B cell (primary cell): ENCODE measurements around the gene UNC119B. TPM values are rescaled to one million over a fixed set of nuclear protein-coding genes. Genes with fewer than 3 reads are reported as not detected.

ENCODE experiments used
- ATAC-seq: fragments of 200-7000 bp; cut with Tn5 transposase; one replicate; pipeline ENCODE4 v1.10.0; 2021; ENCODE audit warnings: low read depth, mild to moderate bottlenecking, moderate number of reproducible peaks, moderate library complexity
- CTCF ChIA-PET: fragments of 350-600 bp; sonication (Branson Sonifier 250); formaldehyde crosslinking; loops from one replicate; lab custom pipeline; 2021; ENCODE audit warnings: antibody characterized with exemption, inconsistent platforms; lab: Charles Lee
- POLR2A ChIA-PET: fragments of 350-600 bp; sonication (Branson Sonifier 250); formaldehyde crosslinking; loops from one replicate; lab custom pipeline; 2021; ENCODE audit warnings: antibody characterized with exemption; lab: Charles Lee
- DNase-seq: peaks from one replicate; pipeline ENCODE4 v3.0.0; 2013
- H2AFZ ChIP-seq: 2 replicates; pipeline ENCODE4 v1.6.1; 2012; ENCODE audit warnings: mild to moderate bottlenecking, low read depth, low read length; ENCODE audit not compliant: insufficient read depth, poor library complexity, severe bottlenecking
- H3K27ac ChIP-seq, 2 donors: 1 replicate in 1 of 2; 2 replicates in 1 of 2; pipeline ENCODE4 v1.5.1; 2012 to 2013; ENCODE audit warnings: low read length in 2 of 2, mild to moderate bottlenecking in 2 of 2, moderate library complexity in 1 of 2
- H3K27me3 ChIP-seq, 4 experiments: fragments of 200-600 bp in 1 of 4; sonication (generic) in 1 of 4; replicated peaks in 1 of 4; 1 replicate in 2 of 4; 2 replicates in 2 of 4; pipeline versions ENCODE4 v1.6.1 to v1.7.0; 2013 to 2016; ENCODE audit warnings: low read length in 3 of 4, mild to moderate bottlenecking in 2 of 4, mixed read lengths in 1 of 4, moderate library complexity in 1 of 4; ENCODE audit not compliant: insufficient read depth in 4 of 4, control insufficient read depth in 3 of 4; ENCODE audit errors: control extremely low read depth in 1 of 4
- H3K36me3 ChIP-seq, 2 experiments: replicated peaks in 1 of 2; 1 replicate in 1 of 2; 2 replicates in 1 of 2; pipeline versions ENCODE4 v1.6.1 to v1.7.1; 2013; ENCODE audit warnings: low read length in 1 of 2; ENCODE audit not compliant: insufficient read depth in 2 of 2, control insufficient read depth in 1 of 2; ENCODE audit errors: control extremely low read depth in 1 of 2, extremely low read depth in 1 of 2
- H3K4me1 ChIP-seq, 2 donors: fragments of 200-600 bp in 1 of 2; sonication (generic) in 1 of 2; 1 replicate in 1 of 2; 2 replicates in 1 of 2; pipeline versions ENCODE4 v1.5.1 to v1.6.1; 2013 to 2017; ENCODE audit warnings: low read length in 2 of 2; ENCODE audit not compliant: control insufficient read depth in 2 of 2, insufficient read depth in 2 of 2
- H3K4me2 ChIP-seq: replicated peaks from 2 replicates; pipeline ENCODE3; 2012; ENCODE audit warnings: mild to moderate bottlenecking, low read depth, low read length; ENCODE audit not compliant: poor library complexity, severe bottlenecking
- H3K4me3 ChIP-seq, 5 experiments: fragments of 200-600 bp in 1 of 5; sonication (generic) in 1 of 5; 1 replicate in 3 of 5; 2 replicates in 2 of 5; pipeline versions ENCODE4 v1.5.1 to v1.7.0; 2011 to 2016; ENCODE audit warnings: low read length in 4 of 5, mild to moderate bottlenecking in 4 of 5, low read depth in 2 of 5, control low read depth in 1 of 5, moderate library complexity in 1 of 5; ENCODE audit not compliant: insufficient read depth in 1 of 5; ENCODE audit errors: control extremely low read depth in 1 of 5, extremely low read depth in 1 of 5
- H3K79me2 ChIP-seq: fragments of 200-600 bp; sonication (generic); one replicate; pipeline ENCODE4 v1.6.0; 2016; ENCODE audit warnings: low read length; ENCODE audit not compliant: control insufficient read depth, insufficient read depth
- H3K9ac ChIP-seq: fragments of 200-600 bp; sonication (generic); 2 replicates; pipeline ENCODE4 v1.6.1; 2017; ENCODE audit warnings: mild to moderate bottlenecking, low read length, moderate library complexity
- H3K9me3 ChIP-seq, 3 donors: one replicate each; pipeline versions ENCODE4 v1.6.1 to v1.7.1; 2013; ENCODE audit warnings: low read length in 2 of 3; ENCODE audit not compliant: control insufficient read depth in 2 of 3, insufficient read depth in 1 of 3; ENCODE audit errors: control extremely low read depth in 1 of 3
- H4K20me1 ChIP-seq: 2 replicates; pipeline ENCODE4 v1.6.0; 2012; ENCODE audit warnings: mild to moderate bottlenecking, low read length; ENCODE audit not compliant: insufficient read depth, control insufficient read depth, poor library complexity, severe bottlenecking
- H3K27ac Mint-ChIP-seq: one replicate; pipeline ENCODE4 v1.8.0; 2021; ENCODE audit warnings: mixed read lengths
- H3K27me3 Mint-ChIP-seq: one replicate; pipeline ENCODE4 v1.8.0; 2021; ENCODE audit warnings: mixed read lengths
- H3K4me1 Mint-ChIP-seq: one replicate; pipeline ENCODE4 v1.8.0; 2021; ENCODE audit warnings: mixed read lengths
- H3K4me3 Mint-ChIP-seq: one replicate; pipeline ENCODE4 v1.8.0; 2021; ENCODE audit warnings: mixed read lengths
- H3K9me3 Mint-ChIP-seq: one replicate; pipeline ENCODE4 v1.8.0; 2022; ENCODE audit warnings: mixed read lengths; ENCODE audit not compliant: insufficient read depth
- CTCF ChIP-seq: fragments of 200-600 bp; IDR thresholded peaks from one replicate; pipeline ENCODE4 v1.8.0; 2022; ENCODE audit warnings: antibody characterized with exemption, mild to moderate bottlenecking
- EZH2 ChIP-seq: IDR thresholded peaks from 2 replicates; pipeline ENCODE4 v1.6.1; 2012; ENCODE audit warnings: borderline replicate concordance, low read depth, mild to moderate bottlenecking, moderate library complexity, low read length; ENCODE audit not compliant: insufficient read depth, poor library complexity, severe bottlenecking
- WGBS: methylation state at CpG from one replicate; pipeline ENCODE4 v1.1.5; 2013; ENCODE audit warnings: missing lambda C conversion rate; ENCODE audit not compliant: insufficient coverage; 5-methylcytosine and 5-hydroxymethylcytosine counted together
- intact Hi-C: fragments of 100-400 bp; cut with micrococcal nuclease; formaldehyde crosslinking; loops from one replicate; pipeline ENCODE4 v1.10.0; 2022
- polyA plus RNA-seq: library from polyadenylated mRNA; depleted of rRNA; stranded (reverse); fragments of >200 nt; gene quantifications from 2 replicates; pipeline ENCODE4 v1.2.3, GENCODE V29; 2012
- total RNA-seq, 2 donors: library from RNA; stranded (reverse); fragments of 120-200 nt in 1 of 2; gene quantifications; 1 replicate in 1 of 2; 2 replicates in 1 of 2; pipeline versions ENCODE4 v1.2.3 to v1.2.4, GENCODE V29; 2013 to 2022

Gene UNC119B
- total and polyA plus RNA-seq, 2 donors (not counting 1 experiment from before 2014, with no cell fraction given) = 7.2 to 22.7 TPM

- Mint-ChIP-seq H3K4me1 (no peaks in the 10 kb centered on the region), H3K27me3 (no peaks in the 10 kb centered on the region), H3K9me3 (no peaks in the 10 kb centered on the region), H3K27ac (no peak overlapping the region), H3K4me3 (no peak overlapping the region)
- ChIA-PET CTCF (interaction anchor here (0.7 kb wide), 2 partner anchors 38 to 290 kb away, joined by 3 read pairs; no protein-coding TSS in a partner anchor), POLR2A (no interaction called here)
- Histone ChIP-seq H3K4me3 (no peak overlapping the region), H4K20me1 (no peaks in the 10 kb centered on the region), H3K4me2 (no peak overlapping the region), H3K27me3 (no peaks in the 10 kb centered on the region), H3K9me3 (no peaks in the 10 kb centered on the region), H3K27ac (no peak overlapping the region), H3K9ac (no peak overlapping the region), H3K36me3 (peaks cover 0 to 5% of the 10 kb centered on the region in 2 experiments), H3K79me2 (no peaks in the 10 kb centered on the region), H3K4me1 (no peaks in the 10 kb centered on the region), H2AFZ (no peak overlapping the region)
- 88% methylated on average over 2 of the region's 3 CpGs for WGBS
- DNase-seq (no peak), ATAC-seq (no peak)
- TF ChIP-seq CTCF (no peak), EZH2 (no peak)
- intact Hi-C loops = no loop called here
Measured at GRCh38 chr12:120733574-120733973, 23.3 kb downstream of the UNC119B start.

GRCh38 chr12:120734210-120734609 lies 24.0 kb downstream of the UNC119B start:
- H2AFZ ChIP-seq = no peak overlapping the region
- H3K27ac ChIP-seq = no peak overlapping the region
- ChIA-PET CTCF (no interaction called here), POLR2A (no interaction called here)
- 96% methylated on average over 9 of the region's 10 CpGs for WGBS
- H3K9me3 ChIP-seq = no peaks in the 10 kb centered on the region
- TF ChIP-seq CTCF (no peak), EZH2 (no peak)
- no peak overlapping the region for H3K4me3 ChIP-seq
- Mint-ChIP-seq H3K27me3 (no peaks in the 10 kb centered on the region), H3K9me3 (no peaks in the 10 kb centered on the region), H3K4me1 (no peaks in the 10 kb centered on the region), H3K27ac (no peak overlapping the region), H3K4me3 (no peak overlapping the region)
- no peaks in the 10 kb centered on the region for H3K4me1 ChIP-seq
- ATAC-seq (no peak), DNase-seq (no peak)
- H3K4me2 ChIP-seq = no peak overlapping the region
- H3K36me3 ChIP-seq = peaks cover 0 to 5% of the 10 kb centered on the region in 2 experiments
- intact Hi-C loops = no loop called here
- no peaks in the 10 kb centered on the region for H3K79me2 ChIP-seq
- no peaks in the 10 kb centered on the region for H3K27me3 ChIP-seq
- H3K9ac ChIP-seq = no peak overlapping the region
- H4K20me1 ChIP-seq = no peaks in the 10 kb centered on the region
